ENCODE measurements around the gene ARHGAP33. TPM values are rescaled to one million over a fixed set of nuclear protein-coding genes. Genes with fewer than 3 reads are reported as not detected.

The ARHGAP33 gene
- total RNA-seq, 1 experiment from 2014 or later, result 43.9 TPM

DNA sequence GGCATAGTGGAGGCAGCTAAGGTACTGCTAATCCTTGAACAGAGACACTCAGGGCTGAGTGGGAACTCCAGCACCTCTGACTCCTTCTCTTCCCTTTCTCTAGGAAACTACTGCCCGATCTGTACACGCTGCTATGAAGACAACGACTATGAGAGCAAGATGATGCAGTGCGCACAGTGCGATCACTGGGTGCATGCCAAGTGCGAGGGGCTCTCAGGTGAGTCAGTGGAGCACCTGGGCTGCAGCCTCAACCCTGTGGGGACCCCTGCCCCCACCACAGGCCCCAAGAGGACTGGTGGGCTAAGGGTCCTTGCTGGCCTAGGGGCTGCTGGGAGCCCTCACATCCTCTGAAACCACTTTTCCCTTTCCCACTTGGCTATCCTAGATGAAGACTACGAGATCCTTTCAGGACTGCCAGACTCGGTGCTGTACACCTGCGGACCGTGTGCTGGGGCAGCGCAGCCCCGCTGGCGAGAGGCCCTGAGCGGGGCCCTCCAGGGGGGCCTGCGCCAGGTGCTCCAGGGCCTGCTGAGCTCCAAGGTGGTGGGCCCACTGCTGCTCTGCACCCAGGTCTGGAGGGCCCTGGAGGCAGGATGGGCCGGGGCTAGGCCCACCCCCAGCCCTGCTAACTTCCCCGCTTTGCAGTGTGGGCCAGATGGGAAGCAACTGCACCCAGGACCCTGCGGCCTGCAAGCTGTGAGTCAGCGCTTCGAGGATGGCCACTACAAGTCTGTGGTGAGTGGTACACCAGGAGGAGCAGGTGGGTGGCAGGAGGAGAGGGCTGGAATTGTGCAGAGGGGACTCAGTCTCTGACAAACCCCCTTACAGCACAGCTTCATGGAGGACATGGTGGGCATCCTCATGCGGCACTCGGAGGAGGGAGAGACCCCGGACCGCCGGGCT, 48.1 kb upstream of the ARHGAP33 start (continued):
- TF ChIP-seq ZNF512 (CRISPR knock-in tag; IDR thresholded peaks at IDR 0.05; ENCODE audit: borderline replicate concordance) (no peak), NFYB (CRISPR knock-in tag; conservative IDR thresholded peaks at IDR 0.05; ENCODE audit: low read depth) (no peak), ELF4 (CRISPR knock-in tag; IDR thresholded peaks at IDR 0.05; ENCODE audit: low read depth) (no peak), ZBTB21 (CRISPR knock-in tag; IDR thresholded peaks at IDR 0.05; ENCODE audit: borderline replicate concordance) (no peak), ZNF219 (CRISPR knock-in tag; IDR thresholded peaks at IDR 0.05; ENCODE audit: borderline replicate concordance) (no peak), GRHL2 (CRISPR knock-in tag; IDR thresholded peaks at IDR 0.05; ENCODE audit: insufficient replicate concordance, severe bottlenecking) (no peak)
- TF ChIP-seq, protein P1, sequence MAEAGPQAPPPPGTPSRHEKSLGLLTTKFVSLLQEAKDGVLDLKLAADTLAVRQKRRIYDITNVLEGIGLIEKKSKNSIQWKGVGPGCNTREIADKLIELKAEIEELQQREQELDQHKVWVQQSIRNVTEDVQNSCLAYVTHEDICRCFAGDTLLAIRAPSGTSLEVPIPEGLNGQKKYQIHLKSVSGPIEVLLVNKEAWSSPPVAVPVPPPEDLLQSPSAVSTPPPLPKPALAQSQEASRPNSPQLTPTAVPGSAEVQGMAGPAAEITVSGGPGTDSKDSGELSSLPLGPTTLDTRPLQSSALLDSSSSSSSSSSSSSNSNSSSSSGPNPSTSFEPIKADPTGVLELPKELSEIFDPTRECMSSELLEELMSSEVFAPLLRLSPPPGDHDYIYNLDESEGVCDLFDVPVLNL (CRISPR knock-in tag; IDR thresholded peaks at IDR 0.05; ENCODE audit: borderline replicate concordance, low read depth), result no peak

DNA sequence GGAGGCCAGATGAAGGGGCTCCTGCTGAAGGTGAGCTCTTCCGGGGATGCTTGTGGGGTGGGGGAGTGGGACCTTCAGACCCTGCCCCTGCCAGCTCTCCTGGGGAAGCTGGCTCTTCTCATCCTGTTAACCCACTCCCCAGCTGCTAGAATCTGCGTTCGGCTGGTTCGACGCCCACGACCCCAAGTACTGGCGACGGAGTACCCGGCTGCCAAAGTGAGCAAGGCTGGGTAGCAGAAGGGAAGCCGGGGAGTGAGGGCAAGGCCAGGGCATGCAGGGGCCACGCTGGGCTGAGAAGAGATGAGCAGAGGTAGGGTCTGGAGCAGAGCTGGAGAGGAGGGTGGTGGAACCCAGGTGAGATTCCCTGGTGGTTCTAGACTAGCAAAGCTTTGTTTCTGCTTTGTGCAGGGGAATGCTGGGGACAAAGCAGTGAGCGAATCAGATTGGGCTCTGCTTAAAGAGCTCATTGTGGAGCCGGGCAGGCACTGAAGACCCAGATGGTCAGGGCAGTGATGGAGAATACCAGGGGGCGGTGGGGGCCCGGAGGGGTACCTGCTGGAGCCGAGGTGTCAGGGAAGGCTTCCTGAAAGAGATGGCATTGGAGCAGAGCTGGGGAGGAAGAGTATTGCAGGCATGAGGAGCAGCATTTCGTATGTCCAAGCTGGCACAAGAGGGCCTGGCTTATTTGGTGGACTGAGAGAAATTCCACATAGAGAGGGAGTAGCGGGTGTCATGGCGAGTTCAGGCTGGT, 47.2 kb upstream of the ARHGAP33 start:
- ATAC-seq (no peak), DNase-seq (ENCODE audit: low spot score) (no peak)
- H3K27me3 Mint-ChIP-seq (ENCODE audit: low read depth), result no peaks in the 10 kb centered on the region
- H3K36me3 Mint-ChIP-seq, result peaks cover 73% of the 10 kb centered on the region
- no peak overlapping the region for H3K27ac Mint-ChIP-seq
- TF ChIP-seq, protein P2, sequence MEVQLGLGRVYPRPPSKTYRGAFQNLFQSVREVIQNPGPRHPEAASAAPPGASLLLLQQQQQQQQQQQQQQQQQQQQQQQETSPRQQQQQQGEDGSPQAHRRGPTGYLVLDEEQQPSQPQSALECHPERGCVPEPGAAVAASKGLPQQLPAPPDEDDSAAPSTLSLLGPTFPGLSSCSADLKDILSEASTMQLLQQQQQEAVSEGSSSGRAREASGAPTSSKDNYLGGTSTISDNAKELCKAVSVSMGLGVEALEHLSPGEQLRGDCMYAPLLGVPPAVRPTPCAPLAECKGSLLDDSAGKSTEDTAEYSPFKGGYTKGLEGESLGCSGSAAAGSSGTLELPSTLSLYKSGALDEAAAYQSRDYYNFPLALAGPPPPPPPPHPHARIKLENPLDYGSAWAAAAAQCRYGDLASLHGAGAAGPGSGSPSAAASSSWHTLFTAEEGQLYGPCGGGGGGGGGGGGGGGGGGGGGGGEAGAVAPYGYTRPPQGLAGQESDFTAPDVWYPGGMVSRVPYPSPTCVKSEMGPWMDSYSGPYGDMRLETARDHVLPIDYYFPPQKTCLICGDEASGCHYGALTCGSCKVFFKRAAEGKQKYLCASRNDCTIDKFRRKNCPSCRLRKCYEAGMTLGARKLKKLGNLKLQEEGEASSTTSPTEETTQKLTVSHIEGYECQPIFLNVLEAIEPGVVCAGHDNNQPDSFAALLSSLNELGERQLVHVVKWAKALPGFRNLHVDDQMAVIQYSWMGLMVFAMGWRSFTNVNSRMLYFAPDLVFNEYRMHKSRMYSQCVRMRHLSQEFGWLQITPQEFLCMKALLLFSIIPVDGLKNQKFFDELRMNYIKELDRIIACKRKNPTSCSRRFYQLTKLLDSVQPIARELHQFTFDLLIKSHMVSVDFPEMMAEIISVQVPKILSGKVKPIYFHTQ (CRISPR knock-in tag; IDR thresholded peaks at IDR 0.05), result no peak
- TF ChIP-seq NR1H2 (CRISPR knock-in tag; IDR thresholded peaks at IDR 0.05), result no peak
- TF ChIP-seq NFYB (CRISPR knock-in tag; conservative IDR thresholded peaks at IDR 0.05; ENCODE audit: low read depth), result no peak
- ChIA-PET POLR2A (no interaction called here), CTCF (interaction anchor here (0.5 kb wide), 1 partner anchor 91 kb away, joined by 4 read pairs; no protein-coding TSS in a partner anchor)
- H3K9me3 Mint-ChIP-seq, result no peaks in the 10 kb centered on the region
- no peak overlapping the region for H3K4me3 Mint-ChIP-seq
- 0 out of 2 replicates have a peak, but pooled peaks cover 2% of the 10 kb centered on the region for H3K4me1 Mint-ChIP-seq

DNA sequence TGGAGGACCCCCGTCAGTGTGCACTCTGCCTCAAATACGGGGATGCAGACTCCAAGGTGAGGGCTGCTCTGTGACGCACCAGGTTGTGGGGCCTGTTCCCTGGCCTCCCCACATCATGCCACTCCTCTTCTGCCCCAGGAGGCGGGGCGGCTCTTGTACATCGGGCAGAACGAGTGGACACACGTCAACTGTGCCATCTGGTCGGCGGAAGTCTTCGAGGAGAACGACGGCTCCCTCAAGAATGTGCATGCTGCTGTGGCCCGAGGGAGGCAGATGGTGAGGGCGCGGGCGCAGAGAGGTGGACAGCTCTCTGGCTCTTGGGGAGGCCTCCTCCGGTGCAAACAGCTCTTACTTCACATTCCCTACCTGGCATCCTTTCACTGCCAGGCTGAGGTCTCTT, 46.3 kb upstream of the ARHGAP33 start:
- H3K36me3 Mint-ChIP-seq, result peaks cover 70% of the 10 kb centered on the region

More for the DNA sequence above, 46.3 kb upstream of the ARHGAP33 start:
- CTCF ChIA-PET, result interaction anchor here (1.1 kb wide), 1 partner anchor 12 kb away, joined by 3 read pairs; no protein-coding TSS in a partner anchor
- Mint-ChIP-seq H3K27ac (no peak overlapping the region), H3K27me3 (ENCODE audit: low read depth) (no peaks in the 10 kb centered on the region), H3K4me3 (no peak overlapping the region), H3K9me3 (no peaks in the 10 kb centered on the region), H3K4me1 (0 out of 2 replicates have a peak, but pooled peaks cover 2% of the 10 kb centered on the region)
- POLR2A ChIA-PET, result no interaction called here
- DNase-seq (ENCODE audit: low spot score), result no peak
- no peak for ATAC-seq
- no peak for TF ChIP-seq ATF3 (CRISPR knock-in tag; conservative IDR thresholded peaks at IDR 0.05)
- TF ChIP-seq STAT6 (CRISPR knock-in tag; conservative IDR thresholded peaks at IDR 0.05; ENCODE audit: low read depth), result no peak
- TF ChIP-seq, protein P3, sequence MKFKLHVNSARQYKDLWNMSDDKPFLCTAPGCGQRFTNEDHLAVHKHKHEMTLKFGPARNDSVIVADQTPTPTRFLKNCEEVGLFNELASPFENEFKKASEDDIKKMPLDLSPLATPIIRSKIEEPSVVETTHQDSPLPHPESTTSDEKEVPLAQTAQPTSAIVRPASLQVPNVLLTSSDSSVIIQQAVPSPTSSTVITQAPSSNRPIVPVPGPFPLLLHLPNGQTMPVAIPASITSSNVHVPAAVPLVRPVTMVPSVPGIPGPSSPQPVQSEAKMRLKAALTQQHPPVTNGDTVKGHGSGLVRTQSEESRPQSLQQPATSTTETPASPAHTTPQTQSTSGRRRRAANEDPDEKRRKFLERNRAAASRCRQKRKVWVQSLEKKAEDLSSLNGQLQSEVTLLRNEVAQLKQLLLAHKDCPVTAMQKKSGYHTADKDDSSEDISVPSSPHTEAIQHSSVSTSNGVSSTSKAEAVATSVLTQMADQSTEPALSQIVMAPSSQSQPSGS (CRISPR knock-in tag; IDR thresholded peaks at IDR 0.05; ENCODE audit: borderline replicate concordance, low read depth), result no peak
- TF ChIP-seq, protein P4, sequence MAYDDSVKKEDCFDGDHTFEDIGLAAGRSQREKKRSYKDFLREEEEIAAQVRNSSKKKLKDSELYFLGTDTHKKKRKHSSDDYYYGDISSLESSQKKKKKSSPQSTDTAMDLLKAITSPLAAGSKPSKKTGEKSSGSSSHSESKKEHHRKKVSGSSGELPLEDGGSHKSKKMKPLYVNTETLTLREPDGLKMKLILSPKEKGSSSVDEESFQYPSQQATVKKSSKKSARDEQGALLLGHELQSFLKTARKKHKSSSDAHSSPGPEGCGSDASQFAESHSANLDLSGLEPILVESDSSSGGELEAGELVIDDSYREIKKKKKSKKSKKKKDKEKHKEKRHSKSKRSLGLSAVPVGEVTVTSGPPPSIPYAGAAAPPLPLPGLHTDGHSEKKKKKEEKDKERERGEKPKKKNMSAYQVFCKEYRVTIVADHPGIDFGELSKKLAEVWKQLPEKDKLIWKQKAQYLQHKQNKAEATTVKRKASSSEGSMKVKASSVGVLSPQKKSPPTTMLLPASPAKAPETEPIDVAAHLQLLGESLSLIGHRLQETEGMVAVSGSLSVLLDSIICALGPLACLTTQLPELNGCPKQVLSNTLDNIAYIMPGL (CRISPR knock-in tag; IDR thresholded peaks at IDR 0.05), result no peak

Measured in WTC11 (cell line).